SK-N-SH (cell line): ENCODE results near the gene CD99L2.

Experiments used
- TF ChIP-seq, protein P1 (sequence below): IDR thresholded peaks from 2 replicates; pipeline ENCODE4 v1.4.0; 2012; ENCODE audit warnings: low read depth
- TF ChIP-seq, protein P2 (sequence below): fragments of 150-350 bp; IDR thresholded peaks from 2 replicates; pipeline ENCODE4 v1.6.1; 2017; ENCODE audit warnings: antibody characterized with exemption, low read length, low read depth, borderline replicate concordance

DNA sequence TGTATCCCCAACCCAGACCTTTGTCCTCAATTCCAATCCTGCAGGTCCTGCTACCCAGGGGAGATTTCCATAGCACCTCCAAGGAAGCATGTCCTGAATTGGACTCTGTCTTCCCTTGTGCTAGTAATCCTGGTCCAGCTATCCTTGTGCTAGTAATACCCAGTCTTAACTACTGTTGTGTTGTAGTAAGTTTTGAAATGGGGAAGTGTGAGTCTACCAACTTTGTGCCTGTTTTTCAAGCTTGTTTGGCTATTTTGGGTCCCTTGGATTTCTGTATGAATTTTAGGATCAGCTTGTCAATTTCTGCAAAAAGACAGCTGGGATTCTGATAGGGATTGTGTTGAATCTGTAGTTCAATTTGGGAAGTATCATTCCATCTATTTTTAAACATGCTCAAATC is 51.4 kb downstream of the CD99L2 start:
- TF ChIP-seq, protein P1, sequence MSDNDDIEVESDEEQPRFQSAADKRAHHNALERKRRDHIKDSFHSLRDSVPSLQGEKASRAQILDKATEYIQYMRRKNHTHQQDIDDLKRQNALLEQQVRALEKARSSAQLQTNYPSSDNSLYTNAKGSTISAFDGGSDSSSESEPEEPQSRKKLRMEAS, result no peak
- TF ChIP-seq, protein P2, sequence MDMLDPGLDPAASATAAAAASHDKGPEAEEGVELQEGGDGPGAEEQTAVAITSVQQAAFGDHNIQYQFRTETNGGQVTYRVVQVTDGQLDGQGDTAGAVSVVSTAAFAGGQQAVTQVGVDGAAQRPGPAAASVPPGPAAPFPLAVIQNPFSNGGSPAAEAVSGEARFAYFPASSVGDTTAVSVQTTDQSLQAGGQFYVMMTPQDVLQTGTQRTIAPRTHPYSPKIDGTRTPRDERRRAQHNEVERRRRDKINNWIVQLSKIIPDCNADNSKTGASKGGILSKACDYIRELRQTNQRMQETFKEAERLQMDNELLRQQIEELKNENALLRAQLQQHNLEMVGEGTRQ, result no peak
